Measurements from ENCODE around the gene CD63.

CD63 gene

DNA sequence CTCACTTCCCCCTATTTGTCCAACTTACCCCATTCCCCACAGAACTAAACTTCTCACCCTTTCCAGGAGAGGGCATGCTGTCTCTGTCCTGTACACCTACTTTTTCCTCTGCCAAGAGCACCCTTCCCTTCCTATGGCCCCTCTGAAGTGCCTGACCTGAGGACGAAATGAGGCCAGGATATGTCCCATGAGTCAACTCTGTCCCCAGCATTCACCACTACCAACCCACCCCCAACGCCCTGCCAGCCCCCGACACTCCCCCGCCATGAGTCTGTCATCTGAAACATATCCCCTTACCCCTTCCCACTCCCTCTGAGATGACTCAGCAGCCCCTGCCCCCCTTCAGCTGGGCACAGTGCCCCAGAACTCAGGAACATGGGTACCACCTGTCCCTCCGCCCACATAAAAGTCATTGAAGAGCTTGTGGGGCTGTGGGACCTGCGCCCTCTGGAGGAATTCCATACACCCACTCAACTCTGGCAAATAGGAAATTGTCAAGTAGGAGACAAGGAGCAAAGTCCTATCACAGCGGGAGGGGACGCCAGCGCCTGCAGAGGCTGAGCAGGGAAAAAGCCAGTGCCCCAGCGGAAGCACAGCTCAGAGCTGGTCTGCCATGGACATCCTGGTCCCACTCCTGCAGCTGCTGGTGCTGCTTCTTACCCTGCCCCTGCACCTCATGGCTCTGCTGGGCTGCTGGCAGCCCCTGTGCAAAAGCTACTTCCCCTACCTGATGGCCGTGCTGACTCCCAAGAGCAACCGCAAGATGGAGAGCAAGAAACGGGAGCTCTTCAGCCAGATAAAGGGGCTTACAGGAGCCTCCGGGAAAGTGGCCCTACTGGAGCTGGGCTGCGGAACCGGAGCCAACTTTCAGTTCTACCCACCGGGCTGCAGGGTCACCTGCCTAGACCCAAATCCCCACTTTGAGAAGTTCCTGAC, 47.4 kb downstream of the CD63 start:
- no peaks in the 10 kb centered on the region for H3K36me3 Mint-ChIP-seq
- H3K4me1 Mint-ChIP-seq (ENCODE audit: low read depth): peaks cover 12% of the 10 kb centered on the region
- H3K27me3 Mint-ChIP-seq: peaks cover 7% of the 10 kb centered on the region
- H3K9me3 Mint-ChIP-seq (ENCODE audit: low read depth): no peaks in the 10 kb centered on the region
- no peak overlapping the region for H3K27ac Mint-ChIP-seq
- no peak overlapping the region for H3K4me3 Mint-ChIP-seq

DNA sequence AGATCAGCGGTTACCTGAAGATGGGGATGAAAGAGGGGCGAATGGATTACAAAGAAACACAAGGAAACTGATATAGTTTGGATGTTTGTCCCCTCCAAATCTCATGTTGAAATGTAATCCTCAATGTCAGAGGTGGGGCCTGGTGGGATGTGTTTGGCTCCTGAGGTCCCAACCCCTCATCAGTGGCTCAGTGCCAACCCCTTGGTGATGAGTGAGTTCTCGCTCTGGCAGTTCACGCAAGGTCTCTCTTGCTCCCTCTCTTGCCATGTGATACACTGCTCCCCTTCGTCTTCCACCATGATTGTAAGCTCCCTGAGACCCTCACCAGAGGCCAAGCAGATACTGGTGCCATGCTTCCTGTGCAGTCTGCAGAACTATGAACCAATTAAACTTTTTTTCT, 49.1 kb downstream of the CD63 start:
- no peaks in the 10 kb centered on the region for H3K9me3 Mint-ChIP-seq (ENCODE audit: low read depth)
- no peaks in the 10 kb centered on the region for H3K36me3 Mint-ChIP-seq
- no peak overlapping the region for H3K27ac Mint-ChIP-seq
- no peak overlapping the region for H3K4me3 Mint-ChIP-seq
- H3K4me1 Mint-ChIP-seq (ENCODE audit: low read depth): peaks cover 10% of the 10 kb centered on the region
- H3K27me3 Mint-ChIP-seq: peaks cover 9% of the 10 kb centered on the region

DNA sequence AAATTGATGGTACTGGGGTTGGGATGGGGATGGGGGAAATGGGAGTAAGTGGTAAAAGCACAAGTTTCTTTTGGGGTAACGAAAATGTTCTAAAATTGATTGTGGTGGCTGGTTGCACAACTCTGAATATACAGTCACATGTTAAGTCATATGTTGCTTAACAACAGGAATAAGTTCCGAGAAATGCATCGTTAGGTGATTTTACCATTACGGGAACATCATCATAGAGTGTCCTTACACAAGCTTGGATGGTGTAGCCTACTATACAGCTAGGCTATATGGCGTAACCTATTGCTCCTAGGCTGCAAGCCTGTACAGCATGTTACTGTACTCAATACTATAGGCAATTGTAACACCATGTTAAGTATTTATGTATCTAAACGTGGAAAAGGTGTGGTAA, 52.1 kb downstream of the CD63 start:
- H3K27ac Mint-ChIP-seq: no peak overlapping the region
- no peak overlapping the region for H3K4me3 Mint-ChIP-seq
- peaks cover 9% of the 10 kb centered on the region for H3K4me1 Mint-ChIP-seq (ENCODE audit: low read depth)
- no peaks in the 10 kb centered on the region for H3K36me3 Mint-ChIP-seq
- no peaks in the 10 kb centered on the region for H3K9me3 Mint-ChIP-seq (ENCODE audit: low read depth)
- peaks cover 9% of the 10 kb centered on the region for H3K27me3 Mint-ChIP-seq

DNA sequence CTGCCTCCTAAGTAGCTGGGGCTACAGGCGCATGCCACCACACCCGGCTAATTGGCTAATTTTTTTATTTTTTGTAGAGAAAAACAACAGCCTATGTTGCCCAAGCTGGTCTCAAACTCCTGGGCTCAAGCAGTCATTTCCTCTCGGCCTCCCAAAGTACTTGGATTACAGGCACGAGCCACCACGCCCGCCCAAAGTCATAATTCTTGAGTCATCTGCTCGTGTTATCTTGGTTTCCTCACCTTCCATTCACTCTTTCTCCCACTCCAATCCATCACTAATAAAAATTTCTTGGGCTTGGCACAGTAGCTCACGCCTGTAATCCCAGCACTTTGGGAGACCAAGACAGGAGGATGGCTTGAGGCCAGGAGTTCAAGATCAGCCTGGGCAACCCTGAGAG, 53.1 kb downstream of the CD63 start:
- Mint-ChIP-seq H3K27me3 (peaks cover 8% of the 10 kb centered on the region), H3K4me1 (ENCODE audit: low read depth) (no peaks in the 10 kb centered on the region), H3K27ac (no peak overlapping the region), H3K9me3 (ENCODE audit: low read depth) (no peaks in the 10 kb centered on the region), H3K36me3 (no peaks in the 10 kb centered on the region), H3K4me3 (no peak overlapping the region)
